Fibroblast of skin of scalp (primary cell): ENCODE data around the gene MPG.

ENCODE experiments used
- DNase-seq: peaks from one replicate; pipeline ENCODE4 v3.0.0-alpha.2; 2013

MPG gene

GRCh38 chr16:50769-51591, 27.0 kb upstream of the MPG start:
- no peak for DNase-seq

GRCh38 chr16:53346-54236, 24.4 kb upstream of the MPG start, which contains the start of the genes POLR3K and SNRNP25:
TSS of gene POLR3K (minus strand) at chr16:53608. CDS start at chr16:53586, 22 bp downstream.
TSS of gene SNRNP25 (plus strand) at chr16:53828. CDS start at chr16:54017, 189 bp downstream.
- peak; percentile 99 for DNase-seq

- DNase-seq, result no peak
Measured at GRCh38 chr16:54237-54581, 23.8 kb upstream of the MPG start.

GRCh38 chr16:55571-56136, 22.4 kb upstream of the MPG start:
- DNase-seq, result no peak

- DNase-seq, result no peak
Measured at GRCh38 chr16:56231-56927, 21.6 kb upstream of the MPG start.

GRCh38 chr16:57711-58110, 20.3 kb upstream of the MPG start:
- DNase-seq, result no peak

- no peak for DNase-seq
Measured at GRCh38 chr16:58491-59439, 19.3 kb upstream of the MPG start.

GRCh38 chr16:59440-60059, 18.5 kb upstream of the MPG start:
- DNase-seq, result no peak

- no peak for DNase-seq
Measured at GRCh38 chr16:60166-60565, 17.9 kb upstream of the MPG start.

- no peak for DNase-seq
Measured at GRCh38 chr16:60929-61878, 16.8 kb upstream of the MPG start.

GRCh38 chr16:61879-62281, 16.1 kb upstream of the MPG start:
- no peak for DNase-seq

- no peak for DNase-seq
Measured at GRCh38 chr16:62283-62967, 15.6 kb upstream of the MPG start.

GRCh38 chr16:62968-63391, 15.0 kb upstream of the MPG start:
- no peak for DNase-seq

- no peak for DNase-seq
Measured at GRCh38 chr16:63466-63865, 14.6 kb upstream of the MPG start.

- DNase-seq, result no peak
Measured at GRCh38 chr16:63998-64913, 13.8 kb upstream of the MPG start.

- DNase-seq, result no peak
Measured at GRCh38 chr16:64914-65255, 13.1 kb upstream of the MPG start.

- peak; percentile 75 for DNase-seq
Measured at GRCh38 chr16:65745-66144, 12.3 kb upstream of the MPG start.
